ENCODE results near the gene ITGB4. TPM values are rescaled to one million over a fixed set of nuclear protein-coding genes. Genes with fewer than 3 reads are reported as not detected.

Gene ITGB4
- total and polyA plus RNA-seq, 2 donors (not counting 3 experiments of a cell fraction or from before 2014, with no cell fraction given), result 4.2 to 6.7 TPM

- BruUV-seq (replicated peaks), result no TSS peak
- intact Hi-C loops (cut with micrococcal nuclease), result no loop called here
- CTCF ChIA-PET, result interaction anchor here (1.1 to 19.6 kb wide), 4 partner anchors 8 to 74 kb away, joined by 5 to 653 read pairs (median 16); partner anchors contain the start of gene SMIM5
- Histone ChIP-seq H3K9me3 (replicated peaks; ENCODE audit: control insufficient read depth, insufficient read depth, low read length) (no peaks in the 10 kb centered on the region), H2AFZ (ENCODE audit: low read depth, low read length) (no peak overlapping the region), H3K27ac (ENCODE audit: insufficient read depth, low read depth, low read length) (no peak overlapping the region), H3K36me3 (ENCODE audit: control insufficient read depth in 2 of 2, extremely low read depth in 1 of 2, insufficient read depth in 2 of 2, low read length in 2 of 2) (peaks cover 17 to 27% of the 10 kb centered on the region in 2 experiments), H3K4me2 (ENCODE audit: insufficient read depth, low read length) (no peak overlapping the region), H3K4me3 (replicated peaks in 1 of 3; ENCODE audit: insufficient read depth in 1 of 3, low read depth in 1 of 3, low read length in 3 of 3) (no peak overlapping the region), H3K9ac (replicated peaks; ENCODE audit: extremely low read depth, insufficient read depth, low read length) (no peak overlapping the region), H3K4me1 (ENCODE audit: control insufficient read depth, extremely low read depth, insufficient read depth, low read length) (peaks cover 20% of the 10 kb centered on the region), H3K9me1 (replicated peaks; ENCODE audit: control insufficient read depth, extremely low read depth, insufficient read depth, low read length) (no peaks in the 10 kb centered on the region), H3K79me2 (ENCODE audit: control insufficient read depth, insufficient read depth, low read length) (peaks cover 69% of the 10 kb centered on the region), H3K27me3 (ENCODE audit: control insufficient read depth in 2 of 2, insufficient read depth in 2 of 2, low read length in 2 of 2) (no peaks in the 10 kb centered on the region), H4K20me1 (replicated peaks; ENCODE audit: control insufficient read depth, extremely low read depth, insufficient read depth, low read length) (no peaks in the 10 kb centered on the region)
- FAIRE-seq, result no peak
- no peak for DNase-seq (ENCODE audit: low read depth, low spot score)
- TF ChIP-seq JUN (IDR thresholded peaks at IDR 0.05; ENCODE audit: borderline replicate concordance, insufficient read depth, insufficient read length, low read depth) (no peak), CTCF (IDR thresholded peaks at IDR 0.05; ENCODE audit: extremely low read depth in 1 of 2, insufficient read depth in 1 of 2, low read depth in 1 of 2, low read length in 2 of 2) (no peak), POLR2A (IDR thresholded peaks at IDR 0.05; ENCODE audit: low read depth, low read length) (no peak), MAX (IDR thresholded peaks at IDR 0.05; ENCODE audit: insufficient read depth, insufficient read length) (no peak), POLR2AphosphoS5 (IDR thresholded peaks at IDR 0.05; ENCODE audit: insufficient read depth, low read depth, low read length) (no peak), EZH2 (IDR thresholded peaks at IDR 0.05; ENCODE audit: borderline replicate concordance, low read depth, low read length, severe bottlenecking) (no peak)
- POLR2A ChIA-PET, result no interaction called here
- dilution Hi-C loops (cut with MboI; ENCODE audit: extremely low pct_ligation_motif_present, low sequenced_read_pairs), result no loop called here
These were observed 49.2 kb upstream of the ITGB4 start for GRCh38 chr17:75672011-75672410.
